Bone marrow (tissue), 2 donors: Measurements from ENCODE around the gene CDK11B.
A peak's percentile ranks its signal among the peaks of the same experiment; 100 is the strongest.
"Not testable (repeated sequence)": the region's sequence is repeated elsewhere in the genome, so short reads cannot be mapped to it uniquely, and the experiment has no call there.

Experiments used
- DNase-seq, 2 donors: peaks; one replicate each; lab custom pipeline; 2025; lab: John Stamatoyannopoulos, UW

Gene CDK11B

GRCh38 chr1:1683104-1683905, 24.5 kb upstream of the CDK11B start:
- no peak for DNase-seq

GRCh38 chr1:1680912-1681273, 22.1 kb upstream of the CDK11B start:
- no peak for DNase-seq

GRCh38 chr1:1680031-1680911, 21.5 kb upstream of the CDK11B start:
- no peak for DNase-seq

GRCh38 chr1:1678581-1679380, 20.0 kb upstream of the CDK11B start:
- no peak for DNase-seq

- DNase-seq, result peak in 1 of 2 donors; percentile 3
Observed at GRCh38 chr1:1677718-1678580, 19.1 kb upstream of the CDK11B start.

- DNase-seq, result not testable (repeated sequence)
Observed at GRCh38 chr1:1676087-1676486, 17.3 kb upstream of the CDK11B start.

DNA sequence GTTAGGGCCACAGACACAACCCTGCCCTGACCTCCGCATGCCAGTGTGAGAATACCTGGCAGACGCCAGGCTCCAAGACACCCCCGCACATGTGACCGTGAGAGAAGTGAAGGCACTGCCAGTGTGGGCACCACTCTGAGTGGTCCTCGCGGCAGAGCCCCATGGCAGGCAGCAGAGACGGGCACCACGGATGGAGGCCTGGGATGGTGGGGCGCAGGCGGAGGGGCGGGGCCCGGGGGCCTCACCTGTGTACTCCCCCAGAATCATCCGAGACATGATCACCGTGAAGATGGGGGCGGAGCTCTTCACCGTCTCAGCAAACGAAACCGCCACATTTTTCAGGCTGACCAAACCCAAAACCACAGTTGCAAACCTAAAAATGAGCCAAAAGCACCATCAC, 16.4 kb upstream of the CDK11B start:
- DNase-seq, result not testable (repeated sequence)

DNA sequence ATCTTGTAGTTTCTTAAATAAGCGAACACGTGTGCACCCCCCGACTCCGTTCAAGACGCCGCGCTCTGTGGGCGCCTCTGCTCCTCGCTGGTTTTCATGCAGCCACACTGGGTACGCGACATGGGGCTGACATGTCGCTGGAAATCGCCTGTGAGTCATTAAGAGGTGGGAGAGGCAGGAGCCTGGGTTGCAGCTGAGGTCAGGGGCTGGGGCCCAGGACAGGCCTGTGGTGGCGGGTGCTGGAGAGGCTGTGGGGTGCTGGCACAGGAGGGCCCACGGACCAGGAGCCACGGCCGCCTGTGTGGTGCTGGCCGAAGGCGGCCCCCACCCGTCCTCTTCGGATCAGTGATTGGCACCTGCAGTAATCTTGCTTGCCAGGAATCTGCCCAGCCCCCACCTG, 16.0 kb upstream of the CDK11B start:
- not testable (repeated sequence) for DNase-seq

GRCh38 chr1:1672181-1672965, 13.6 kb upstream of the CDK11B start:
- no peak for DNase-seq

GRCh38 chr1:1671365-1672119, 12.7 kb upstream of the CDK11B start:
- DNase-seq, result no peak

DNA sequence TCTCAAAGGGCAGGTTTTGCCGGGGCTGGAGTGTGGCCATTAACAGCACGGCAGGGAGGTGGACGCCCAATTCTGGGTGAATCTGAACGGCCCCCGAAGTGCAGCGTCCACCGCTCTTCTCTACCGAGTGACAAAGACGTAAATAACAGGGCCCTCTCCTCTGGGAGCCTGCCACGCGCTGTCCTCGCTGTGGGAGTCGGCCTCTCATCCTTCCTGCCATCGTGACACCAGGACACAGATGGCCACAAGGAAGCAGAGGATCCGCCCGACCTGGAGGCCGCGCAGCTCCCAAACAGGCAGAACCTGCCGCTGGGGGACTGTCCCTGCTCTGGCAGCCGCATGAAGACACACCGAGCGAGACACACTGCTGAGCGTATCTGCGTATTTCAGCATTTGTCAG, 12.1 kb upstream of the CDK11B start:
- no peak for DNase-seq

DNA sequence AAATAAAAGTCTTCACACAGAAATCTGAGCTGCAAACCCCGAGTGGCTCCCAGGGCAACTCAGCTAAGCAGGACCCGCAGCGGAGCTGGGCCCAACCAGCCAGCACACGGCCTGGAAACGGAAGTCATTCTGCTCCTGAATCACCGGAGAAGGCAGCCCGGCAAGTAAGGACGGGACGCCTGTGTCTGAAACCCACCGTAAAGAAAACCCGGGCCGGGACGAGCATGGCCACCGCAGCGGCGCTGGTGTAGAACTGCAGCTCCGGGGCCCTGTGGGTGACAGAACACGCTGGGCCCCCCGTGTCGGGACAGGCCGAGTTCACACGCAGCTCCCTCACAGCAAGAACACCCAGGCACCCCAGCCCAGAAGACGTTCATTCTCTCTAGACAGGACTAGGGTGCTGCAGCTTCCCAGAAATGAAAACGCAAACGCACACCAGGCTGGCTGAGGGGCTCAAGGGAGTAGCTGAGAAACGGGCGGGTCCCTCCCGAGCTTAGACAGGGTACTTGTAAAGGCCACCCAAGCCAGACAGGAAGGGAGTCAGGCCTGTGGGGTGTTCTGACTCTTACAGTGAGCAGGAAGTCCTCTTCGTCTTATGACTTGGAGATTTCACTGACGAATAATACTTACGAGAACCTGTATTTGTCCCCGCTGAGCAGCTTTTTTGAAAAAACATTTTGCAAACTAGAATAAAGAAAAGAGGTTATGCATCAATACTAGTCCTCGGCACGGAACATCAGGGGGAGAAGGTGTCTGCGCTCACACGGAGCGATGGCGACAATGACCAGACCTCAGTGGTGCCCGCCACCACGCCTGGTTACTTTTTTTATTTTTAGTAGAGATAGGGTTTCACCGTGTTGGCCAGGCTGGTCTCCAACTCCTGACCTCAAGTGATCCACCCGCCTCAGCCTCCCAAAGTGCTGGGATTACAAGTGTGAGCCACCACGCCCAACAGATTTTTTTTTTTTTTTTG, 10.9 kb upstream of the CDK11B start:
- DNase-seq, result no peak

- no peak for DNase-seq
Observed at GRCh38 chr1:1666526-1666925, 7.7 kb upstream of the CDK11B start.

DNA sequence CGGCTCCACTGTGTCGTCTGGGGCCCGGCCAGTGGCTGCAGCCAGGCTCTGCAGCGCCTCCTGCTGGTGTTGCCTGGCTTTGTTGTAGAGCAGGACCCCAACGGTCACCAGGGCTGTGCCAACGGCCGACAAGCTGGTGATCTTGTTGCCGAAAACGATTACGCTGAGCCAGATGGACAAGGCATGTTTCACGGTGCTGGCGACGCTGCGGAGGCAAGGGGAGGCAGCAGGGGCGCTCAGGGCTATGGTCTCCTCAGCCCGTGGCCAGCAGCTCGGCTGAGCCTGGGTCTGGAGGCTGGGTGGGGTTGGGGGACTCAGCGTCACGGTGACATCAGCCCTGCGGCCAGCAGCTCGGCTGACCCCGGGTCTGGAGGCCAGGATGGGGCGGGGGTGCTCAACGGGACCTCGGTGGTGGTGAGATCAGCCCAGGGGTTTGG, 7.0 kb upstream of the CDK11B start:
- no peak for DNase-seq

GRCh38 chr1:1664941-1665814, 6.4 kb upstream of the CDK11B start:
- no peak for DNase-seq

DNA sequence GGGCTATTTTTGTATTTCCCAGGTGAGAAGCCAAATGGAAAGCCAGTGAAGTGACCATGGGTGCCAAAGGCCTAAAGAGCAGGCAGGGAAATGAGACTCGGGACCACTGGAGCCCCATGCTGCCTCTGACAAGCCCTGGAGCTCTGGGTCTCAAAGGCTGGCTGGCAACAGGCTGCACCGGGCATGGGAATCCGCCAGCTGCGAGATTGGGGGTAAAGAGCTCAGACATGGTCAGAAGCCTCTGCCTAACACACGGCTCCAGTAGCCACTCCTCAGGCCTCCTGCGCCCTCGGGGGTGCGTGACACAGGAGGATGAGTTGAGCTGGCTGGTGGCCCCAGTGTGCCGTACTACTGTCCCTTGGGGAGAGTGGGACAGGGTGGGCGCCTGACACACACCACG, 5.5 kb upstream of the CDK11B start:
- not testable (repeated sequence) for DNase-seq

GRCh38 chr1:1662830-1663560, 4.2 kb upstream of the CDK11B start:
- not testable (repeated sequence) for DNase-seq
